HEK293 (cell line): Measurements from ENCODE around the gene PINLYP.

Experiments
- ELK4 ChIP-seq: IDR thresholded peaks from 2 replicates; pipeline ENCODE4 v1.6.1; 2011; ENCODE audit warnings: mild to moderate bottlenecking, low read depth, low read length, borderline replicate concordance
- HOXD13 ChIP-seq: sonication (generic); formaldehyde crosslinking; IDR thresholded peaks from 2 replicates; pipeline ENCODE4 v1.8.0; 2022; ENCODE audit warnings: missing genetic modification reagents, borderline replicate concordance
- PATZ1 ChIP-seq: fragments of 450-650 bp; formaldehyde crosslinking; IDR thresholded peaks from 2 replicates; pipeline ENCODE4 v1.5.1; 2016; ENCODE audit warnings: missing biosample characterization, missing genetic modification characterization
- PRDM4 ChIP-seq: fragments of 450-650 bp; formaldehyde crosslinking; IDR thresholded peaks from 2 replicates; pipeline ENCODE4 v1.5.1; 2017; ENCODE audit warnings: missing biosample characterization, missing genetic modification characterization
- SALL2 ChIP-seq: fragments of 450-650 bp; formaldehyde crosslinking; IDR thresholded peaks from 2 replicates; pipeline ENCODE4 v1.5.0; 2017; ENCODE audit warnings: missing biosample characterization, mild to moderate bottlenecking, missing genetic modification characterization, borderline replicate concordance
- SP3 ChIP-seq: fragments of 450-650 bp; formaldehyde crosslinking; IDR thresholded peaks from 2 replicates; pipeline ENCODE4 v1.5.1; 2016; ENCODE audit warnings: missing biosample characterization, missing genetic modification characterization
- ZBTB21 ChIP-seq: fragments of 450-650 bp; formaldehyde crosslinking; IDR thresholded peaks from 2 replicates; pipeline ENCODE4 v1.5.1; 2017; ENCODE audit warnings: missing biosample characterization, missing genetic modification characterization
- ZBTB44 ChIP-seq: fragments of 450-650 bp; IDR thresholded peaks from 2 replicates; pipeline ENCODE4 v1.5.1; 2018; ENCODE audit warnings: missing biosample characterization, mild to moderate bottlenecking, missing genetic modification characterization
- ZBTB8A ChIP-seq: fragments of 450-650 bp; formaldehyde crosslinking; IDR thresholded peaks from 2 replicates; pipeline ENCODE4 v1.5.1; 2016; ENCODE audit warnings: missing biosample characterization, missing genetic modification characterization
- ZNF10 ChIP-seq: fragments of 450-650 bp; formaldehyde crosslinking; IDR thresholded peaks from 2 replicates; pipeline ENCODE4 v1.5.1; 2017; ENCODE audit warnings: missing biosample characterization, missing genetic modification characterization
- ZNF133 ChIP-seq: fragments of 450-650 bp; formaldehyde crosslinking; IDR thresholded peaks from 2 replicates; pipeline ENCODE4 v1.5.1; 2016; ENCODE audit warnings: missing biosample characterization, missing genetic modification characterization
- ZNF138 ChIP-seq: fragments of 450-650 bp; formaldehyde crosslinking; IDR thresholded peaks from 2 replicates; pipeline ENCODE4 v1.5.1; 2016; ENCODE audit warnings: missing biosample characterization, missing genetic modification characterization, borderline replicate concordance
- ZNF18 ChIP-seq: fragments of 450-650 bp; formaldehyde crosslinking; IDR thresholded peaks from 2 replicates; pipeline ENCODE4 v1.5.1; 2016; ENCODE audit warnings: missing biosample characterization, missing genetic modification characterization
- ZNF280D ChIP-seq: fragments of 450-650 bp; formaldehyde crosslinking; IDR thresholded peaks from 2 replicates; pipeline ENCODE4 v1.5.1; 2016; ENCODE audit warnings: missing biosample characterization, missing genetic modification characterization
- ZNF366 ChIP-seq: fragments of 450-650 bp; formaldehyde crosslinking; conservative IDR thresholded peaks from 2 replicates; pipeline ENCODE4 v1.5.1; 2016; ENCODE audit warnings: missing biosample characterization, missing genetic modification characterization
- ZNF398 ChIP-seq: fragments of 450-650 bp; formaldehyde crosslinking; IDR thresholded peaks from 2 replicates; pipeline ENCODE4 v1.5.1; 2017; ENCODE audit warnings: missing biosample characterization, missing genetic modification characterization
- ZNF426 ChIP-seq: fragments of 450-650 bp; formaldehyde crosslinking; IDR thresholded peaks from 2 replicates; pipeline ENCODE4 v1.5.1; 2017; ENCODE audit warnings: missing biosample characterization, missing genetic modification characterization, mild to moderate bottlenecking, inconsistent platforms, moderate library complexity
- ZNF558 ChIP-seq: fragments of 450-650 bp; formaldehyde crosslinking; IDR thresholded peaks from 2 replicates; pipeline ENCODE4 v1.5.1; 2016; ENCODE audit warnings: missing biosample characterization, missing genetic modification characterization
- ZNF561 ChIP-seq: fragments of 450-650 bp; IDR thresholded peaks from 2 replicates; pipeline ENCODE4 v1.5.1; 2018; ENCODE audit warnings: missing biosample characterization, missing genetic modification characterization, borderline replicate concordance
- ZNF624 ChIP-seq: fragments of 450-650 bp; formaldehyde crosslinking; IDR thresholded peaks from 2 replicates; pipeline ENCODE4 v1.5.1; 2017; ENCODE audit warnings: missing biosample characterization, missing genetic modification characterization
- ZNF629 ChIP-seq: fragments of 450-650 bp; formaldehyde crosslinking; IDR thresholded peaks from 2 replicates; pipeline ENCODE4 v1.5.1; 2017; ENCODE audit warnings: missing biosample characterization, missing genetic modification characterization
- ZNF837 ChIP-seq: fragments of 450-650 bp; formaldehyde crosslinking; IDR thresholded peaks from 2 replicates; pipeline ENCODE4 v1.5.1; 2016; ENCODE audit warnings: missing biosample characterization, missing genetic modification characterization
- ZSCAN30 ChIP-seq: fragments of 450-650 bp; IDR thresholded peaks from 2 replicates; pipeline ENCODE4 v1.5.1; 2018; ENCODE audit warnings: missing biosample characterization, mild to moderate bottlenecking, missing genetic modification characterization, moderate library complexity

PINLYP gene

GRCh38 chr19:43619262-43620060 is 43.9 kb downstream of the PINLYP start, which contains the start of gene ZNF428 (continued):
- TF ChIP-seq ZNF18 (tag by site-specific recombination) (no peak; the same call in 1 of the 2 replicates), ZSCAN30 (tag by site-specific recombination) (peak; percentile 95), SALL2 (tag by site-specific recombination) (no peak), ZNF133 (tag by site-specific recombination) (no peak), ZNF280D (tag by site-specific recombination) (no peak), ZNF558 (peak; percentile 48; the same call in 1 of the 2 replicates), PATZ1 (tag by site-specific recombination) (peak; percentile 96), PRDM4 (tag by site-specific recombination) (peak; percentile 31), ZNF624 (tag by site-specific recombination) (no peak), ZNF629 (tag by site-specific recombination) (peak; percentile 66), ZBTB44 (tag by site-specific recombination) (peak; percentile 80), ZNF398 (peak; percentile 52; the same call in 1 of the 2 replicates), ELK4 (no peak), HOXD13 (CRISPR knock-in tag) (no peak), ZNF426 (tag by site-specific recombination) (no peak), ZNF366 (tag by site-specific recombination) (0 out of 2 replicates have a peak, but pooled peaks have one; percentile 62), ZNF837 (peak; percentile 84; the same call in 1 of the 2 replicates), SP3 (tag by site-specific recombination) (peak; percentile 70), ZBTB8A (tag by site-specific recombination) (peak; percentile 63; the same call in 1 of the 2 replicates), ZNF561 (tag by site-specific recombination) (peak; percentile 94), ZNF10 (tag by site-specific recombination) (peak; percentile 81), ZBTB21 (peak; percentile 26; the same call in 1 of the 2 replicates), ZNF138 (tag by site-specific recombination) (no peak)
